HG02763 (cell line): Measurements from ENCODE around the gene VEGFA.

ENCODE experiments used
- ATAC-seq: cut with Tn5 transposase; IDR thresholded peaks from one replicate; pipeline ENCODE4 v1.9.1; 2021; ENCODE audit warnings: mild to moderate bottlenecking, moderate library complexity; ENCODE audit not compliant: unreplicated experiment

Gene VEGFA

DNA sequence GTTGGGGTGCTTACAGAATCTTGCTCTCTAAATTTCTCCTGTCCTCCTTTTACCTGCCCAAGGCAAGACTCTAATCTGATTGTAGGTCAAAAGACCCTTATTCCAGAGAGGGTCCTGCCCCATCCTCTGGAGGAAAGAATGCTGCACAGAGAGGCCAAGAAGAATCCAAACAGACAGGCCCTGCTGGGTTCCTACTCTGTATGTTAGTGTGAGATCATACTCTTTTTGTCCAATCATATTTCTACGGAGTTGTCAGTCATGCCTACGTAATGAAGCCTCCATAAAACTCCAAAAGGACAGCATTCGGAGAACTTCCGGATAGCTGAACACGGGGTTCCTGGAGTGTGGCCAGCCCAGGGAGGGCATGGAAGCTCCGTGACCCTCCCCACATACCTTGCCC, 50.5 kb downstream of the VEGFA start:
- ATAC-seq: no peak

GRCh38 chr6:43821101-43821886, 51.3 kb downstream of the VEGFA start:
- no peak for ATAC-seq

DNA sequence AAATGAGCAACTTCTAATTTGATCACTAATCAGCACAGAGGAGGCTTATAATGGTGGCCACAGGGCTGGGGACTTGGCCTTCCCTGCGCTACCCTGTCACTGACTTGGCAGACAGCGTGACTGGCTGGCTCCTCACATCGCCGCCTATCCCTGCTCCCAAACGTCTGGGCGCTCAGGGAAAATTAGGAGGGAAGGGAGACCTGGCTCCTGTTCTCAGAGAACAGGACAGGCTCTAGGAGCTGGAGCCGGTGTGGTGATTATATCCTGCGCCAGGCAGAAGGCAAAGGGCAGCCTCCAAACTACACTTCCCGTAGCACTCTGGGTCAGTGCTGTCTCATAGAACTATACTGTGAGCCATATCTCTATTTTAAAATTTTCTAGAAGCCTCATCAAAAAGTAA, 53.4 kb downstream of the VEGFA start:
- no peak for ATAC-seq

DNA sequence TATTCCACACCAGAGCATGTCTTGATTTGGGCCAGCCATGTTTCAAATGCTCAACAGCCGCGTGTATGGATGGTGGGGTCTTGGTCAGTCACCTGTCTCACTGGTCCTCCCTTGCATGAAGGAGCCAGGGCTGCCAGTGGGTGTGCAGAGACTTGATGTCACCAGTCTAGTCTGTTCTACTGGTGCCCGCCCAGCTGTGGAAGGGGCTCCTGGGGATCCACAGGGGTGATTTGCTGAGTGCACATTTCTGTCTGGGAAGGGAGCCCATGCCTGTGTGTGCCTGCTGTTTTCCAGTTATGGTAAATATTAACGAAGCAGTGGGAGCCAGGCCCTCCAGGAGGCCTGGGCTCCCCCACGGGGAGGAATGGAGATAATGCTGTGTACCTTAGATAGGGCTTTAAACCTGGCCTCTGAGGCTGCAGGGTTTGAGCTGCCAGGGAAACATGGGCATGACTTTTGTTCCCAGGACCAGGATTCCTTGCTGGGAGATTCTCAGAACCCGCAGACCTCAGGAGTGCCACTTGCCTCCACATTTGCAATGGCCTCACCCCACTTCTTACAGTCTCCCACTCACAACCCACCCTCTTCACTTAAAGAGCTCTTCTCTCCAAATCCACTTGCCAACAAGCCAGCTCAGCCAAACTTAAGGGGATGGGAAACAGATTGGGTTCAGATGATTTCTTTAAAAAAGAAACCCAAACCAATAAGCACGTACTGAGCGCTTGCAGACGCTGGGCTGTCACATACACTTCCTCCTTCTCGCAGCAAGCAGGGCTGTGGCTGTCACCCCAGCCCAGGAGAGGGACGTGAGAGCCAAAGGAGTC, 54.1 kb downstream of the VEGFA start:
- no peak for ATAC-seq

DNA sequence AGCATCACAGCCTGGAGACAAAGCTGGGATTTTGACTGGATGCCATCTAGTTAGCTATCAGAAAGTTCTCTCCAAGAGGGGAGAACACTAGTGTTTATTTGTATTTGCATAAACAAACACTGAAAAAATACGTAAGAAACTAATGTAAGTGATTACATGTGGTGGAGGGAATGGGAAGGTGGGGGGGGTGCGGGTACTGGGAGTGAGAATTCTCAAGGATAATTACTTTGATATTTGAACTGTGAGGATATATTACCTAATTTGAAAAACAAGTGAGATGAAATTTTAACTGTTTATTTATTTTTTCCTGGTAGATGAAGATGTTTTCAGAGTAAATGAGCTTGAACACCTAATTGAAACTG, 54.7 kb downstream of the VEGFA start:
- ATAC-seq: no peak

GRCh38 chr6:43825187-43826115, 55.4 kb downstream of the VEGFA start:
- no peak for ATAC-seq

DNA sequence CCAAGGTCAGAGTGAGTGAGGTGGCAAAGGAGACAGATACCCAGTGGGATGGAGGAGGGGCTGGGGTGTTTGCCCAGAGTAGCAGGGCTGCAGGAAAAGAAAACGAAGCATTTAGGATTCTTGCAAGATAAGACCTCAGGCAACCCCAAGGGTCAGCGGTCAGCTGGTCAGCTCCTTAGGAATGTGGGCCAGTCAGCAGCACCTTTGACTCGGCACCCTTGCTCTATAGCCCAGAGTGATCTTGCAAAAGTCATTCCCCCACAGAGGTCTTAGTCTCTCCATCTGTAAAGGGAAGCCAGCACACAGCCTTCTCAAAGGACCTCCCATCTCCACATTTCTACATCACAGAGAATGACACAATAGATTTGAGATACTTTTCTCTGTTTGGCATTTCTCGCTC, 56.7 kb downstream of the VEGFA start:
- no peak for ATAC-seq

DNA sequence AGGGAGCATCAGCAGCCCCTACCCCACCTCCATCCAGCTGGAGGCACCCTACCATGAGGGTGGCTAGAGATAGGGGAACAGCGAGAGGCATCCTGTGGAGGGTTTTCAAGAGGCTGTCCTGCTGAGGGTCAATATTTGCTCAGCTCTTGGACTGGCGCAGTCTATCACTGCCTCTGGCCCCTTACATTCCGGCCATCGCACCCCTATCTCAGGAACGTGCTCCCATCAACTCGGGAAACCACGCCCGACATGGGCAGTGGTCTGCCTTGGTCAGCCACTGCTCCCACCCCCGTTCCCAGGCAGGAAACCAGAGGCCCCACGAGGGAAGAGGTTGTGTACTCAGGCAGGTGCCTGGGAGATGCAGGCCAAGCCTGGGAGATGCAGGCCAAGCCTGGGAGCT, 57.9 kb downstream of the VEGFA start:
- no peak for ATAC-seq

DNA sequence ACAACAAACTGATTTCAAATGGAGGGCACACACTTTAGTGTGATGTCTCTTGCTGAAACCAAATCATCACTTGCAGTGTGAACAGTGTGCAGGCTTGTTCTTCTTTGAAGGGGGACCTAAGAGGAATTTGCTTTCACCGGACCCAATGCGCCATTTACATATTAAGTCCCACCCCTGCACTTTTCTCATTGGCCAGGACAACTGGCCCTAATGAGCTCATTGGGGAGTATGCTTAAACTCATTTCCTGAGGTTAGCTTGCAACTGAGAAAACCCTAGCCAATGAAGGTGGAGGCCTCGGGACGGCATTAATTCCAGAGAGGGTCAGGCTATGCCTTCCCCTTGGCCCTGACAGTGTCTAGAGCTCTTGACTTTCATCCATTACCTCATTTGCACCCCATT, 58.7 kb downstream of the VEGFA start:
- ATAC-seq: no peak

- ATAC-seq: no peak
Measured at GRCh38 chr6:43829470-43829869, 59.5 kb downstream of the VEGFA start.

DNA sequence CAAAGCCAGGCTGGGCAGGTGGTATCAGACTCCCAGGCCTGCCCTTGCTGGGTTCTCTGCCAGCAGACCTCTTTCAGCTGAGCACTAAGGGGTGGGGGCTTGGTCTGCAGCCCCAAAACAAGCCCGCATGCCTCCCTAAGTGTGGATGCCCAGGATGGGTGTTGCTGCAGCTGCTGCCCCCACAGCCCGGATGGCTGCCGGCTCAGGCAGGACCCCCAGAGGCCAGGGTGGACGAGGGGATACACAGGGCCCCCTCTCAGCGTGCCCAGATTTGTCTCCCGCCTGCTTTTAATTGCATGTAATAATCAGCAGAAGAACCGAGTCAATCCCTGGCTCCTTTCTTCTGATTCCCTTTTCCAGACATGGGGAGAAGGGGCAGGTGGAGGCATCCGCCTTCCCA, 60.8 kb downstream of the VEGFA start:
- ATAC-seq: no peak

- ATAC-seq: no peak
Measured at GRCh38 chr6:43831191-43831590, 61.2 kb downstream of the VEGFA start.

GRCh38 chr6:43833223-43833995, 63.4 kb downstream of the VEGFA start:
- ATAC-seq: no peak

GRCh38 chr6:43833996-43834390, 64.0 kb downstream of the VEGFA start:
- ATAC-seq: no peak

DNA sequence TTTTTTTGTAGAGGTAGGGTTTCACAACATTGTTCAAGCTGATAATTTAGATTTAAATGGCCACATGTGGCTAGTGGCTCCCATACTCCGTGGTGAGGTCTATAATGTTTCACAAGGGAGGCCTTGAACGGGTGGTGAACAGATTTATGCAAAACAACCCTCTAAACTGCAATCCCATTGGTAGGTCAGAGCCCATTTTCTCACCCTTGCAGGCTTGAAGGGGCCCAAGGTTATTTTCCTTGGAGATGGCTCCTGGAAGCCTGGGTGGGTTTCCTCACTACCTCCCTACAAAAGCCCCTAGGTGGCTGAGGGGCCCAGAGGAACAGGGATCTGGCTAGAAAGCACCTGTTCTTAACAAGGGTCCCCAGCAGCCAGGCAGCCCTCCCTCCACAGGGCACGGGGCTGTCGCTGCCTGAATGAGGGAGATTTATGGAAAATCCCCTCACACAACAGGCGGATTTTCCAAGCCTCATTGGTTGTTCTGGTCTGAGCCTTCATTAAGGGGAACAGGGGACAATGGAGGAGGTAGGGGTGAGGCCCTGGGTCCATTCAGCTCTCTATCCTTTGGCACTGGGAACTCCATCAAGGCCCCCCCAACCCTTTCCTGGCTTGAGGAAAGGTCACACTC, 64.6 kb downstream of the VEGFA start:
- ATAC-seq: no peak

- ATAC-seq: no peak
Measured at GRCh38 chr6:43835872-43836419, 65.9 kb downstream of the VEGFA start.
